ENCODE measurements around the gene GPR142. TPM values are rescaled to one million over a fixed set of nuclear protein-coding genes. Genes with fewer than 3 reads are reported as not detected.

Gene GPR142
- total and polyA plus RNA-seq, 2 donors from 2014 or later: not detected

DNA sequence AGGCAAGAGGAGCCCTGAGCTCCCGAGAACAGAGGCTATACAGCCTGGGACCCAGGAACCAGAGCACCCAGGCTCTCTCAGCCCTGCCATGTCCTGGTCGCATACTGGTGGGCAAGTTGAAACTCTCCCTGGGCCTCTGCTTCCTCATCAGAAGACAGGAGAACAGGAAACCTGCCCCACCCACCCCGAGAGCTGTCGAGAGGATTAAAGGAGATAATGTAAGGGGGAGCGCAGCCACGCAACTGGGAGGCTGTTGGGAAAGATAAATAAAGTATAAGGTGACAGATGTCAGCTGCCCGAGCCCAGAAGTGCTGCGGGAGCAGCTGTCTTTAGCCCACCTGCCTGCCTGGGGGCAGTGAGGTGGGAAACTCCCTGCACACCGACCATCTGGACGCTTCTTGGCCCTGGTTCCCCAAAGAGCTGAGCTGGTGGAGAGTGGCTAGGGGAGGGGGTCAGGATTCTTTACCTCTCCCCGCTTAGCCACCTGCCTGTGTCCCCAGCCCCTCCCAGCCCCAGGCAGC lies 34.5 kb upstream of the GPR142 start:
- Histone ChIP-seq H3K9ac (ENCODE audit: low read length in 3 of 3) (no peak overlapping the region), H3K4me3 (ENCODE audit: low read length in 3 of 3) (no peak overlapping the region), H3K9me3 (ENCODE audit: control insufficient read depth in 2 of 3, insufficient read depth in 1 of 3, low read length in 3 of 3) (peaks cover 0 to 4% (median 0%) of the 10 kb centered on the region in 3 donors), H3K27me3 (ENCODE audit: control insufficient read depth, insufficient read depth, low read length) (no peaks in the 10 kb centered on the region), H3K4me1 (ENCODE audit: control insufficient read depth in 2 of 3, insufficient read depth in 2 of 3, low read depth in 1 of 3, low read length in 3 of 3) (no peaks in the 10 kb centered on the region), H3K27ac (ENCODE audit: low read depth in 2 of 2, low read length in 2 of 2) (no peak overlapping the region), H3K36me3 (ENCODE audit: control insufficient read depth in 2 of 3, insufficient read depth in 3 of 3, low read length in 3 of 3) (no peaks in the 10 kb centered on the region)
- TF ChIP-seq, protein P1, sequence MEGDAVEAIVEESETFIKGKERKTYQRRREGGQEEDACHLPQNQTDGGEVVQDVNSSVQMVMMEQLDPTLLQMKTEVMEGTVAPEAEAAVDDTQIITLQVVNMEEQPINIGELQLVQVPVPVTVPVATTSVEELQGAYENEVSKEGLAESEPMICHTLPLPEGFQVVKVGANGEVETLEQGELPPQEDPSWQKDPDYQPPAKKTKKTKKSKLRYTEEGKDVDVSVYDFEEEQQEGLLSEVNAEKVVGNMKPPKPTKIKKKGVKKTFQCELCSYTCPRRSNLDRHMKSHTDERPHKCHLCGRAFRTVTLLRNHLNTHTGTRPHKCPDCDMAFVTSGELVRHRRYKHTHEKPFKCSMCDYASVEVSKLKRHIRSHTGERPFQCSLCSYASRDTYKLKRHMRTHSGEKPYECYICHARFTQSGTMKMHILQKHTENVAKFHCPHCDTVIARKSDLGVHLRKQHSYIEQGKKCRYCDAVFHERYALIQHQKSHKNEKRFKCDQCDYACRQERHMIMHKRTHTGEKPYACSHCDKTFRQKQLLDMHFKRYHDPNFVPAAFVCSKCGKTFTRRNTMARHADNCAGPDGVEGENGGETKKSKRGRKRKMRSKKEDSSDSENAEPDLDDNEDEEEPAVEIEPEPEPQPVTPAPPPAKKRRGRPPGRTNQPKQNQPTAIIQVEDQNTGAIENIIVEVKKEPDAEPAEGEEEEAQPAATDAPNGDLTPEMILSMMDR (IDR thresholded peaks at IDR 0.05; ENCODE audit: borderline replicate concordance, extremely low read depth, insufficient read depth): no peak
- no peak for FAIRE-seq
- DNase-seq: peak in 3 of 5 donors; percentile 58 to 73 (median 72)
- intact Hi-C loops (cut with DNase I): no loop called here

DNA sequence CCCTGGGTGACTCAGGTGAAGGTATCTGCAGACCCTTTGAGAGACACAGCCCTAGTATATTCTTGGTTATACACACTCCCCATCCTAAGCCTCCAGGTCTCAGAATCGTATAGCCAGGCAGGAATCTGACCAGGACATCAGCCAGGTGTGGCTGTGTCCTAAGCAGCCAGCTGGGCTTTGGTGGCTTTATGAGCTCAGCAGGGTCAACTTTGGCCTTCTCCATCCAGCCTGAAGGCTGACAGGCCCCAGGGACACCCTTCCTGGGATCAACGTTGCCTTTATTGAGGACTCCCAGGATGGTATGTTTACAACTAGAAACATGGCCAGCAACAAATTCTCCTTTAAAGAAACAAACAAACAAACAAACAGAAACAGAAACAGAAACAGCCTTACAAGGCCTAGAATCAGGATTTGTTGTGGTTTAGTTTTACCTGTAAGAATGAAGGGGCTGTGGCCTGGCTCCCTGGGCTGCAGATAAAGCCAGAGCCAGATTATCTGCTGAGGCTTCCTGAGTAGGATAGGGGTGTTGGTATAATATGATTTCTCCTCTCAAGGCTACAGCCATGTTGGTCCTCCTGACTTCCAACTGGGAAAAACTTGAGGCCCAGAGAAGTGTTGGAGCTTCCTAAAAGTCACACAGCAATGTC lies 32.8 kb upstream of the GPR142 start:
- Histone ChIP-seq H3K4me1 (ENCODE audit: control insufficient read depth in 2 of 3, insufficient read depth in 2 of 3, low read depth in 1 of 3, low read length in 3 of 3) (no peaks in the 10 kb centered on the region), H3K27ac (ENCODE audit: low read depth in 2 of 2, low read length in 2 of 2) (no peak overlapping the region), H3K9ac (ENCODE audit: low read length in 3 of 3) (no peak overlapping the region), H3K27me3 (ENCODE audit: control insufficient read depth, insufficient read depth, low read length) (no peaks in the 10 kb centered on the region), H3K4me3 (ENCODE audit: low read length in 3 of 3) (no peak overlapping the region), H3K9me3 (ENCODE audit: control insufficient read depth in 2 of 3, insufficient read depth in 1 of 3, low read length in 3 of 3) (peaks cover 0 to 4% (median 0%) of the 10 kb centered on the region in 3 donors), H3K36me3 (ENCODE audit: control insufficient read depth in 2 of 3, insufficient read depth in 3 of 3, low read length in 3 of 3) (no peaks in the 10 kb centered on the region)
- TF ChIP-seq, protein P1 (IDR thresholded peaks at IDR 0.05; ENCODE audit: borderline replicate concordance, extremely low read depth, insufficient read depth): no peak
- no peak for DNase-seq
- no peak for FAIRE-seq
- intact Hi-C loops (cut with DNase I): no loop called here

DNA sequence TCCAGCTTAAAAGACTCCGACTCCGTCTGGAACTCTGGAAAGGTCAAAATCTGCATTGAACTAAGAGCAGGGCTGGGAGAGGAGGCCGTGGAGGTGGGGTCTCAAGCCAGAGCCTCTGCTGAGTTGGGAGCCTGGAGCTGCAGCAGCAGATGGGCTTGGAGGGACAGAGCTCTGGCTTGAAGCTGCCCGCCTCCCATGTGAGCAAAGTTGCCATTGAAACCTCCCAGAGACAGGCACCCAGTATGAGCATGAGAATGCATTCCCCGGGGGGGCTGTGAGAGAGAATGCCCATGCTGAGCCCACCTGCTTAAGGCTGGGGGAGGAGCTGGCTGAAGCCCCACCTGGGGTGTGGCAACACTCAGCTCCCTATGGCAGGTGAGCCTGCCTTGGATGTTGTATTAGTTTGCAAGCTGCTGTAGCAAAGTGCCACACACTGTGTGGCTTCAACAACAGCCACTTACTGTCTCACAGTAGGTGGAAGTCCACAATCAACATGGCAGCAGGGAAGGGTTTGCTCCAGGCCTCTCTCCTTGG lies 31.7 kb upstream of the GPR142 start:
- TF ChIP-seq, protein P1 (IDR thresholded peaks at IDR 0.05; ENCODE audit: borderline replicate concordance, extremely low read depth, insufficient read depth): no peak
- no peak overlapping the region for H3K27ac ChIP-seq (ENCODE audit: low read depth in 2 of 2, low read length in 2 of 2)
- no peaks in the 10 kb centered on the region for H3K36me3 ChIP-seq (ENCODE audit: control insufficient read depth in 2 of 3, insufficient read depth in 3 of 3, low read length in 3 of 3)
- DNase-seq (no peak), FAIRE-seq (no peak)
- no peaks in the 10 kb centered on the region for H3K27me3 ChIP-seq (ENCODE audit: control insufficient read depth, insufficient read depth, low read length)
- peaks cover 0 to 4% (median 0%) of the 10 kb centered on the region in 3 donors for H3K9me3 ChIP-seq (ENCODE audit: control insufficient read depth in 2 of 3, insufficient read depth in 1 of 3, low read length in 3 of 3)
- no peaks in the 10 kb centered on the region for H3K4me1 ChIP-seq (ENCODE audit: control insufficient read depth in 2 of 3, insufficient read depth in 2 of 3, low read depth in 1 of 3, low read length in 3 of 3)
- no peak overlapping the region for H3K9ac ChIP-seq (ENCODE audit: low read length in 3 of 3)
- intact Hi-C loops (cut with DNase I): no loop called here
- no peak overlapping the region for H3K4me3 ChIP-seq (ENCODE audit: low read length in 3 of 3)

Measured in kidney (tissue), 14 donors.